GM23338 (cell line): ENCODE data around the gene SPRYD7. TPM values are rescaled to one million over a fixed set of nuclear protein-coding genes. Genes with fewer than 3 reads are reported as not detected.

Experiments
- ATAC-seq: fragments of 200-7000 bp; cut with Tn5 transposase; 3 replicates; pipeline ENCODE4 v1.9.1; 2020
- DNase-seq: peaks from one replicate; pipeline ENCODE4 v3.0.0-alpha.2; 2015; ENCODE audit warnings: low spot score
- H2AFZ ChIP-seq: fragments of 200-600 bp; sonication (generic); 2 replicates; pipeline ENCODE4 v1.8.0; 2016; ENCODE audit warnings: antibody characterized with exemption, mild to moderate bottlenecking, moderate library complexity
- H3F3A ChIP-seq: fragments of 200-600 bp; sonication (generic); replicated peaks from 2 replicates; pipeline ENCODE4 v1.8.0; 2017; ENCODE audit warnings: antibody characterized with exemption, mixed run types, low read depth
- H3K27ac ChIP-seq: fragments of 200-600 bp; sonication (generic); 2 replicates; pipeline ENCODE4 v1.6.1; 2016; ENCODE audit warnings: low read depth
- H3K27me3 ChIP-seq: fragments of 200-600 bp; sonication (generic); 2 replicates; pipeline ENCODE4 v1.8.0; 2016; ENCODE audit warnings: mild to moderate bottlenecking, mixed run types, moderate library complexity; ENCODE audit not compliant: insufficient read depth
- H3K36me3 ChIP-seq: fragments of 200-600 bp; sonication (generic); 2 replicates; pipeline ENCODE4 v1.8.0; 2016; ENCODE audit warnings: mild to moderate bottlenecking; ENCODE audit not compliant: insufficient read depth
- H3K4me1 ChIP-seq: fragments of 200-600 bp; sonication (generic); 2 replicates; pipeline ENCODE4 v1.8.0; 2016; ENCODE audit warnings: mild to moderate bottlenecking, moderate library complexity; ENCODE audit not compliant: insufficient read depth
- H3K4me2 ChIP-seq: fragments of 200-600 bp; sonication (generic); 2 replicates; pipeline ENCODE4 v1.7.1; 2017; ENCODE audit warnings: mixed run types
- H3K4me3 ChIP-seq: fragments of 200-600 bp; sonication (generic); 2 replicates; pipeline ENCODE4 v1.6.1; 2016; ENCODE audit warnings: mixed run types
- H3K79me2 ChIP-seq: fragments of 200-600 bp; sonication (generic); replicated peaks from 2 replicates; pipeline ENCODE4 v1.8.0; 2017; ENCODE audit warnings: mild to moderate bottlenecking; ENCODE audit not compliant: insufficient read depth
- H3K9me2 ChIP-seq: fragments of 200-600 bp; sonication (generic); 2 replicates; pipeline ENCODE4 v1.8.0; 2017; ENCODE audit not compliant: insufficient read depth
- H4K20me1 ChIP-seq: fragments of 200-600 bp; sonication (generic); replicated peaks from 2 replicates; pipeline ENCODE4 v1.8.0; 2017; ENCODE audit warnings: mild to moderate bottlenecking; ENCODE audit not compliant: insufficient read depth
- H3K27ac Mint-ChIP-seq: 2 replicates; pipeline ENCODE4 v1.8.0; 2020; ENCODE audit warnings: inconsistent platforms, mild to moderate bottlenecking, moderate library complexity, mixed read lengths
- H3K27me3 Mint-ChIP-seq: 3 replicates; pipeline ENCODE4 v1.8.0; 2022; ENCODE audit warnings: low read depth, mild to moderate bottlenecking, moderate library complexity, mixed read lengths, inconsistent platforms; ENCODE audit not compliant: insufficient read depth, poor library complexity
- H3K36me3 Mint-ChIP-seq: 3 replicates; pipeline ENCODE4 v1.8.0; 2021; ENCODE audit warnings: low read depth, mild to moderate bottlenecking, inconsistent platforms, moderate library complexity, mixed read lengths
- H3K4me1 Mint-ChIP-seq: 3 replicates; pipeline ENCODE4 v1.8.0; 2020; ENCODE audit warnings: mild to moderate bottlenecking, inconsistent platforms, mixed read lengths
- H3K4me3 Mint-ChIP-seq: 3 replicates; pipeline ENCODE4 v1.8.0; 2021; ENCODE audit warnings: moderate library complexity, mild to moderate bottlenecking, inconsistent platforms, mixed read lengths
- H3K9me3 Mint-ChIP-seq: 3 replicates; pipeline ENCODE4 v1.8.0; 2020; ENCODE audit warnings: moderate library complexity, mild to moderate bottlenecking, inconsistent platforms, mixed read lengths
- CREB1 ChIP-seq: fragments of 250-450 bp; sonication (Bioruptor Pico); IDR thresholded peaks from 2 replicates; pipeline ENCODE4 v1.5.0; 2020; ENCODE audit warnings: low read depth, mild to moderate bottlenecking, moderate library complexity
- CTCF ChIP-seq, 2 experiments: fragments of 200-600 bp in 1 of 2; sonication (generic) in 1 of 2; conservative IDR thresholded peaks; 2 replicates each; pipeline versions ENCODE4 v1.5.1 to v1.6.1; 2016 to 2017; ENCODE audit warnings: antibody characterized with exemption in 2 of 2, low read depth in 2 of 2, mild to moderate bottlenecking in 2 of 2, moderate library complexity in 1 of 2
- POLR2AphosphoS5 ChIP-seq: IDR thresholded peaks from 2 replicates; pipeline ENCODE4 v1.6.1; 2016; ENCODE audit warnings: antibody characterized with exemption, low read depth
- REST ChIP-seq: IDR thresholded peaks from one replicate; pipeline ENCODE4 v1.6.1; 2018; ENCODE audit warnings: antibody characterized with exemption; ENCODE audit not compliant: unreplicated experiment
- ZNF114 ChIP-seq: fragments of 250-450 bp; sonication (Bioruptor Pico); IDR thresholded peaks from 2 replicates; pipeline ENCODE4 v1.5.0; 2020; ENCODE audit warnings: mild to moderate bottlenecking, moderate library complexity
- ZNF462 ChIP-seq: fragments of 250-450 bp; sonication (Bioruptor Pico); IDR thresholded peaks from 2 replicates; pipeline ENCODE4 v1.5.0; 2020; ENCODE audit warnings: mild to moderate bottlenecking, moderate library complexity
- polyA plus RNA-seq: library from polyadenylated mRNA; unstranded; fragments of >200 nt; fragmentation: Nextera tagmentation; extraction: Ambion mirVana; gene quantifications from 2 replicates; pipeline ENCODE4 v1.2.1, GENCODE V29; 2016
- total RNA-seq: library from RNA; depleted of rRNA; stranded (reverse); fragments of >200 nt; shearing (Covaris generic); gene quantifications from 2 replicates; pipeline ENCODE4 v1.2.3, GENCODE V29; 2014

The SPRYD7 gene
- total and polyA plus RNA-seq, 2 experiments from 2014 or later: 2.9 to 7.4 TPM

- TF ChIP-seq ZNF462 (CRISPR knock-in tag): no peak
- no peak for TF ChIP-seq POLR2AphosphoS5
- TF ChIP-seq REST: no peak
Observed at GRCh38 chr13:49977992-49978391, 41.9 kb upstream of the SPRYD7 start (continued).

- H3K36me3 ChIP-seq: no peaks in the 10 kb centered on the region
- H3K9me2 ChIP-seq: no peaks in the 10 kb centered on the region
- H3K4me3 ChIP-seq: no peak overlapping the region
- peak overlapping the region; percentile 70; the same call in 1 of the 2 replicates for H2AFZ ChIP-seq
- Mint-ChIP-seq H3K4me1 (no peaks in the 10 kb centered on the region; the same call in 2 of the 3 replicates), H3K4me3 (no peak overlapping the region), H3K9me3 (no peaks in the 10 kb centered on the region), H3K27ac (no peak overlapping the region), H3K36me3 (no peaks in the 10 kb centered on the region), H3K27me3 (peaks cover 6% of the 10 kb centered on the region)
- TF ChIP-seq CTCF (conservative IDR thresholded peaks at IDR 0.05; ENCODE audit: low read depth in 2 of 2): peak; percentile 92 to 99
- no peak for TF ChIP-seq CREB1
- TF ChIP-seq ZNF114 (CRISPR knock-in tag): no peak
- no peaks in the 10 kb centered on the region for H3K27me3 ChIP-seq
- DNase-seq (peak; percentile 93), ATAC-seq (peak; percentile 96)
- H3K27ac ChIP-seq: no peak overlapping the region
- H3K4me1 ChIP-seq: no peaks in the 10 kb centered on the region
- no peaks in the 10 kb centered on the region for H3F3A ChIP-seq
- H4K20me1 ChIP-seq: no peaks in the 10 kb centered on the region
- no peak overlapping the region for H3K4me2 ChIP-seq
- no peaks in the 10 kb centered on the region for H3K79me2 ChIP-seq
Observed at GRCh38 chr13:49976314-49977258, 40.4 kb upstream of the SPRYD7 start.
